HG02642 (cell line): ENCODE measurements around the gene TUBB8B.
A peak's percentile ranks its signal among the peaks of the same experiment; 100 is the strongest.
"Not testable (repeated sequence)": the region's sequence is repeated elsewhere in the genome, so short reads cannot be mapped to it uniquely, and the experiment has no call there.

Experiments used
- ATAC-seq: cut with Tn5 transposase; IDR thresholded peaks from one replicate; pipeline ENCODE4 v1.9.1; 2021; ENCODE audit warnings: mild to moderate bottlenecking; ENCODE audit not compliant: unreplicated experiment, poor library complexity

Gene TUBB8B

GRCh38 chr18:49176-49665, at the start of gene TUBB8B:
TSS of gene TUBB8B (minus strand) at chr18:49615. CDS start at chr18:49557, 58 bp downstream.
- ATAC-seq: not testable (repeated sequence)

- ATAC-seq: peak; percentile 96
These were observed 48.0 kb upstream of the TUBB8B start for GRCh38 chr18:97252-97914.

- not testable (repeated sequence) for ATAC-seq
These were observed 47.3 kb upstream of the TUBB8B start for GRCh38 chr18:96767-97131.

- ATAC-seq: not testable (repeated sequence)
These were observed 46.8 kb upstream of the TUBB8B start for GRCh38 chr18:96101-96766.

GRCh38 chr18:95580-95979, 46.2 kb upstream of the TUBB8B start:
- ATAC-seq: not testable (repeated sequence)

GRCh38 chr18:93897-94408, 44.5 kb upstream of the TUBB8B start:
- not testable (repeated sequence) for ATAC-seq

- not testable (repeated sequence) for ATAC-seq
These were observed 42.1 kb upstream of the TUBB8B start for GRCh38 chr18:91561-91960.

- not testable (repeated sequence) for ATAC-seq
These were observed 41.2 kb upstream of the TUBB8B start for GRCh38 chr18:90396-91193.

GRCh38 chr18:89124-89523, 39.7 kb upstream of the TUBB8B start:
- ATAC-seq: not testable (repeated sequence)

GRCh38 chr18:84801-85200, 35.4 kb upstream of the TUBB8B start:
- not testable (repeated sequence) for ATAC-seq

- ATAC-seq: not testable (repeated sequence)
These were observed 33.3 kb upstream of the TUBB8B start for GRCh38 chr18:82626-83209.

GRCh38 chr18:80881-81280, 31.5 kb upstream of the TUBB8B start:
- not testable (repeated sequence) for ATAC-seq

GRCh38 chr18:80202-80601, 30.8 kb upstream of the TUBB8B start:
- not testable (repeated sequence) for ATAC-seq

GRCh38 chr18:75525-76160, 26.2 kb upstream of the TUBB8B start:
- not testable (repeated sequence) for ATAC-seq

GRCh38 chr18:73181-73777, 23.9 kb upstream of the TUBB8B start:
- not testable (repeated sequence) for ATAC-seq

GRCh38 chr18:67701-68100, 18.3 kb upstream of the TUBB8B start:
- ATAC-seq: not testable (repeated sequence)

GRCh38 chr18:64279-64678, 14.9 kb upstream of the TUBB8B start:
- not testable (repeated sequence) for ATAC-seq

- not testable (repeated sequence) for ATAC-seq
These were observed 14.2 kb upstream of the TUBB8B start for GRCh38 chr18:63656-64055.

GRCh38 chr18:54388-54787, 5.0 kb upstream of the TUBB8B start:
- not testable (repeated sequence) for ATAC-seq
